Uterus (tissue), 4 donors: ENCODE data around the gene ERLIN1. TPM values are rescaled to one million over a fixed set of nuclear protein-coding genes. Genes with fewer than 3 reads are reported as not detected.
"Not testable (repeated sequence)": the region's sequence is repeated elsewhere in the genome, so short reads cannot be mapped to it uniquely, and the experiment has no call there.

Source experiments
- DNase-seq, 2 donors: peaks; one replicate each; pipeline ENCODE4 v3.0.0-alpha.2; 2019 to 2020
- H3K27ac ChIP-seq, 2 donors: fragments of 200-600 bp; sonication (generic); 1 replicate in 1 of 2; 2 replicates in 1 of 2; pipeline ENCODE4 v1.5.1; 2016 to 2018
- H3K27me3 ChIP-seq, 2 donors: fragments of 200-600 bp; sonication (generic); one replicate each; pipeline ENCODE4 v1.5.1; 2018 to 2019; ENCODE audit warnings: control low read depth in 1 of 2
- H3K36me3 ChIP-seq, 2 donors: fragments of 200-600 bp; sonication (generic); one replicate each; pipeline ENCODE4 v1.5.1; 2019; ENCODE audit warnings: control low read depth in 1 of 2
- H3K4me1 ChIP-seq, 2 donors: fragments of 200-600 bp; sonication (generic); one replicate each; pipeline ENCODE4 v1.5.1; 2018 to 2019; ENCODE audit warnings: control low read depth in 1 of 2
- H3K4me3 ChIP-seq, 2 donors: fragments of 200-600 bp; sonication (generic); 1 replicate in 1 of 2; 2 replicates in 1 of 2; pipeline ENCODE4 v1.5.1; 2018 to 2019; ENCODE audit warnings: mild to moderate bottlenecking in 1 of 2
- H3K9me3 ChIP-seq, 2 donors: fragments of 200-600 bp; sonication (generic); one replicate each; pipeline ENCODE4 v1.5.1; 2019; ENCODE audit warnings: control low read depth in 1 of 2
- POLR2A ChIP-seq, 2 donors: fragments of 450-650 bp; IDR thresholded peaks; one replicate each; pipeline ENCODE4 v1.6.1; 2016; ENCODE audit warnings: antibody characterized with exemption in 2 of 2, mild to moderate bottlenecking in 1 of 2, moderate library complexity in 1 of 2
- intact Hi-C: fragments of 100-400 bp; cut with DNase I; formaldehyde crosslinking; loops from one replicate; pipeline ENCODE4 v1.15.1; 2023; ENCODE audit warnings: low total_unique reads
- total RNA-seq, 4 donors: library from RNA; depleted of rRNA in 3 of 4; stranded (reverse); fragments of >200 nt in 3 of 4; gene quantifications; one replicate each; pipeline versions ENCODE4 v1.1.0 to v1.2.4, GENCODE V29; 2014 to 2023
- TF ChIP-seq, protein P1 (sequence below), 4 experiments: fragments of 200-600 bp in 2 of 4; fragments of 450-650 bp in 2 of 4; sonication (generic) in 2 of 4; IDR thresholded peaks; one replicate each; pipeline ENCODE4 v1.5.1; 2016 to 2019; ENCODE audit warnings: antibody characterized with exemption in 4 of 4, mild to moderate bottlenecking in 2 of 4, moderate library complexity in 1 of 4
- donor health status: DM: yes; HTN: yes; CAD: no.

ERLIN1 gene
- total RNA-seq, 4 donors from 2014 or later = 2.4 to 44.8 (median 16.7) TPM

- no peak for TF ChIP-seq POLR2A (IDR thresholded peaks at IDR 0.05)
- TF ChIP-seq, protein P1, sequence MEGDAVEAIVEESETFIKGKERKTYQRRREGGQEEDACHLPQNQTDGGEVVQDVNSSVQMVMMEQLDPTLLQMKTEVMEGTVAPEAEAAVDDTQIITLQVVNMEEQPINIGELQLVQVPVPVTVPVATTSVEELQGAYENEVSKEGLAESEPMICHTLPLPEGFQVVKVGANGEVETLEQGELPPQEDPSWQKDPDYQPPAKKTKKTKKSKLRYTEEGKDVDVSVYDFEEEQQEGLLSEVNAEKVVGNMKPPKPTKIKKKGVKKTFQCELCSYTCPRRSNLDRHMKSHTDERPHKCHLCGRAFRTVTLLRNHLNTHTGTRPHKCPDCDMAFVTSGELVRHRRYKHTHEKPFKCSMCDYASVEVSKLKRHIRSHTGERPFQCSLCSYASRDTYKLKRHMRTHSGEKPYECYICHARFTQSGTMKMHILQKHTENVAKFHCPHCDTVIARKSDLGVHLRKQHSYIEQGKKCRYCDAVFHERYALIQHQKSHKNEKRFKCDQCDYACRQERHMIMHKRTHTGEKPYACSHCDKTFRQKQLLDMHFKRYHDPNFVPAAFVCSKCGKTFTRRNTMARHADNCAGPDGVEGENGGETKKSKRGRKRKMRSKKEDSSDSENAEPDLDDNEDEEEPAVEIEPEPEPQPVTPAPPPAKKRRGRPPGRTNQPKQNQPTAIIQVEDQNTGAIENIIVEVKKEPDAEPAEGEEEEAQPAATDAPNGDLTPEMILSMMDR (IDR thresholded peaks at IDR 0.05) = no peak
- no peak for DNase-seq
- Histone ChIP-seq H3K4me3 (no peak overlapping the region), H3K36me3 (no peaks in the 10 kb centered on the region), H3K9me3 (no peaks in the 10 kb centered on the region), H3K27ac (no peak overlapping the region), H3K4me1 (no peaks in the 10 kb centered on the region), H3K27me3 (no peaks in the 10 kb centered on the region)
- intact Hi-C loops = no loop called here
Observed at GRCh38 chr10:100128951-100129350, 56.9 kb downstream of the ERLIN1 start.

GRCh38 chr10:100125335-100125734 lies 60.5 kb downstream of the ERLIN1 start:
- H3K36me3 ChIP-seq, H3K27me3 ChIP-seq, H3K27ac ChIP-seq, H3K4me3 ChIP-seq, intact Hi-C loops, H3K4me1 ChIP-seq, DNase-seq, H3K9me3 ChIP-seq: not testable (repeated sequence)

DNA sequence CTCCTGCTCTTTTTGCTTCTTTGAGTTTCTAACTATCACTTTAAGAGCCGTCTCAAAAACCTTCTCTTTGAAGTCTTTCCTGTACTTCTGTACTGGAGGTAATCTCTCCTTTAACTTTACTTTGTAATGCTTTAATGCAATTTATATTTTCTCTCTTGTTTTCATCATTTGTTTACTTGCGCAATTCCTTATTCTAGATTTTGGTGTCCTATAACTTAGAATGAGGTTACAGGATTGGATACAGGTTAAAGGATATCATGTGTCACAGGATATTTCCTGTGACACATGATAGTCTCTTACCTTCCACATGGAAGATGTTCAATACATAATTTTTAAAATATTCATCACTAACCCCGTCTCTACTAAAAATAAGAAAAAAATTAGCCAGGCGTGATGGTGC lies 61.7 kb downstream of the ERLIN1 start:
- intact Hi-C loops = no loop called here
- Histone ChIP-seq H3K36me3 (no peaks in the 10 kb centered on the region), H3K4me3 (no peak overlapping the region), H3K27me3 (no peaks in the 10 kb centered on the region), H3K27ac (no peak overlapping the region), H3K9me3 (no peaks in the 10 kb centered on the region), H3K4me1 (no peaks in the 10 kb centered on the region)
- TF ChIP-seq, protein P1 (IDR thresholded peaks at IDR 0.05) = no peak
- TF ChIP-seq POLR2A (IDR thresholded peaks at IDR 0.05) = no peak
- DNase-seq = no peak

DNA sequence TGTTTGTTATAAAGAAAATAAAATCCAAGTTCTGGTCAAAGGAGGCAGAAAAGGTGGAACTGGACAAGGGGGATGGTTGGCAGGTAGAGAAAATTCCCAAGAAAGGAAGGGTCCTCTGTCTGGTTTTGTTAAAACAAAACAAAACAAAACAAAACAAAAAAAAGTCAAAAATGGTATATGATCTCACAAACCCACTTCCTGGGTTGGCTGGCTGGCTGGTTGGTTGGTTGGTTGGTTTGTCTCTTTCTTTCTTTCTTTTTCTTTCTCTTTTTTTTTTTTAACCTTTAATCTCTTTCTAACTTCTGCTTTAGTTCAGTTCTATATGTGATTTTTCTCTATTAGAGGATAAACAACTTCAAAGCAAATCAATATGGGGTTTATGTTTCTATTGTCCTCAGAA lies 63.0 kb downstream of the ERLIN1 start:
- no peak overlapping the region for H3K4me3 ChIP-seq
- no peaks in the 10 kb centered on the region for H3K36me3 ChIP-seq
- DNase-seq = no peak
- no peaks in the 10 kb centered on the region for H3K4me1 ChIP-seq
- no peak overlapping the region for H3K27ac ChIP-seq
- no peaks in the 10 kb centered on the region for H3K9me3 ChIP-seq
- no peak for TF ChIP-seq POLR2A (IDR thresholded peaks at IDR 0.05)
- TF ChIP-seq, protein P1 (IDR thresholded peaks at IDR 0.05) = no peak
- no peaks in the 10 kb centered on the region for H3K27me3 ChIP-seq
- intact Hi-C loops = no loop called here

GRCh38 chr10:100120550-100120949 lies 65.3 kb downstream of the ERLIN1 start:
- Histone ChIP-seq H3K36me3 (no peaks in the 10 kb centered on the region), H3K27me3 (peaks cover 0 to 8% of the 10 kb centered on the region in 2 donors), H3K4me3 (no peak overlapping the region), H3K27ac (no peak overlapping the region), H3K4me1 (no peaks in the 10 kb centered on the region), H3K9me3 (no peaks in the 10 kb centered on the region)
- intact Hi-C loops = no loop called here
- no peak for DNase-seq
- TF ChIP-seq, protein P1 (IDR thresholded peaks at IDR 0.05) = no peak
- TF ChIP-seq POLR2A (IDR thresholded peaks at IDR 0.05) = no peak

DNA sequence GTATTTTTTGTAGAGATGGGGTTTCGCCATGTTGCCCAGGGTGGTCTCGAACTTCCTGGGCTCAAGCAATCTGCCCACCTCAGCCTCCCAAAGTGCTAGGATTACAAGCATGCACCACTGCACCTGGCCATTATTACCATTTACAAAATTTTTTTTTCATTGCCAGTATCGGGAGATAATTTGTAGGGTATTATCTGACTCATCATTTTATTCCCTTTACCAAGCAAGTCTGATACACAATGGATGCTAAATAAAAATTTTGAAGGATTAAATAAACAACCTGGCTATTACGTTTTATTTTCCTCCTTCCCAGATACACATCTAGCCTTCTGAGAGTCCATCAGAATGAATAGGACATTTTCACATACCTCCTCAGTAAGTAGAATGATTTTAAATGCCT lies 66.1 kb downstream of the ERLIN1 start:
- no peaks in the 10 kb centered on the region for H3K4me1 ChIP-seq
- no peak overlapping the region for H3K4me3 ChIP-seq
- H3K9me3 ChIP-seq = no peaks in the 10 kb centered on the region
- H3K36me3 ChIP-seq = no peaks in the 10 kb centered on the region
- H3K27ac ChIP-seq = no peak overlapping the region
- peaks cover 0 to 8% of the 10 kb centered on the region in 2 donors for H3K27me3 ChIP-seq
- no peak for DNase-seq
- intact Hi-C loops = no loop called here
- TF ChIP-seq, protein P1 (IDR thresholded peaks at IDR 0.05) = no peak
- TF ChIP-seq POLR2A (IDR thresholded peaks at IDR 0.05) = no peak
